A673 (cell line): ENCODE data around the gene PREX1. TPM values are rescaled to one million over a fixed set of nuclear protein-coding genes. Genes with fewer than 3 reads are reported as not detected.

ENCODE experiments used
- BruUV-seq: library from RNA; stranded (reverse); fragments of 400-500 nt; replicated peaks from 2 replicates; lab custom pipeline; 2021; lab: Mats Ljungman, UMichigan
- CTCF ChIA-PET: fragments of 300-600 bp; sonication (Branson Sonifier 250); formaldehyde crosslinking; loops from one replicate; lab custom pipeline; 2022; ENCODE audit warnings: antibody characterized with exemption; lab: Charles Lee
- POLR2A ChIA-PET: fragments of 300-600 bp; sonication (Branson Sonifier 250); formaldehyde crosslinking; loops from one replicate; lab custom pipeline; 2022; ENCODE audit warnings: antibody characterized with exemption; ENCODE audit not compliant: low non-redundant PET; lab: Charles Lee
- DNase-seq: peaks from one replicate; pipeline ENCODE4 v3.0.0-alpha.2; 2015; ENCODE audit warnings: low spot score
- H3K27ac ChIP-seq: fragments of 200-600 bp; sonication (generic); 2 replicates; pipeline ENCODE4 v1.5.1; 2016; ENCODE audit warnings: mixed run types, low read depth, mild to moderate bottlenecking, mixed read lengths, antibody characterized with exemption, low read length; ENCODE audit not compliant: poor library complexity, severe bottlenecking
- H3K27me3 ChIP-seq: fragments of 200-600 bp; sonication (generic); replicated peaks from 2 replicates; pipeline ENCODE4 v1.6.1; 2017; ENCODE audit warnings: mixed run types, low read depth, mild to moderate bottlenecking, mixed read lengths, antibody characterized with exemption, low read length; ENCODE audit not compliant: insufficient read depth, poor library complexity
- H3K36me3 ChIP-seq: fragments of 200-600 bp; sonication (generic); 2 replicates; pipeline ENCODE4 v1.6.1; 2016; ENCODE audit warnings: mixed run types, mild to moderate bottlenecking, mixed read lengths, antibody characterized with exemption, low read length; ENCODE audit not compliant: insufficient read depth, poor library complexity, severe bottlenecking
- H3K4me1 ChIP-seq: fragments of 200-600 bp; sonication (generic); 2 replicates; pipeline ENCODE4 v1.6.1; 2017; ENCODE audit warnings: mixed run types, mild to moderate bottlenecking, mixed read lengths, antibody characterized with exemption, low read length; ENCODE audit not compliant: insufficient read depth, poor library complexity, severe bottlenecking
- H3K4me3 ChIP-seq: fragments of 200-600 bp; sonication (generic); 2 replicates; pipeline ENCODE4 v1.5.1; 2016; ENCODE audit warnings: low read depth, mixed run types, mild to moderate bottlenecking, mixed read lengths, low read length; ENCODE audit not compliant: poor library complexity, severe bottlenecking
- H3K9me3 ChIP-seq: fragments of 200-600 bp; sonication (generic); 2 replicates; pipeline ENCODE4 v1.6.1; 2016; ENCODE audit warnings: mixed run types, low read depth, mild to moderate bottlenecking, mixed read lengths, antibody characterized with exemption, low read length; ENCODE audit not compliant: poor library complexity, severe bottlenecking
- CTCF ChIP-seq: fragments of 300-800, 200-600 bp; sonication (generic); conservative IDR thresholded peaks from 2 replicates; pipeline ENCODE4 v1.5.1; 2017; ENCODE audit warnings: low read depth, mild to moderate bottlenecking, antibody characterized with exemption, low read length, moderate library complexity, mixed read lengths
- EZH2 ChIP-seq: fragments of 200-600 bp; sonication (generic); IDR thresholded peaks from 2 replicates; pipeline ENCODE4 v1.6.1; 2017; ENCODE audit warnings: borderline replicate concordance, low read depth, mild to moderate bottlenecking, mixed read lengths, antibody characterized with exemption, low read length; ENCODE audit not compliant: poor library complexity, severe bottlenecking
- intact Hi-C: fragments of 100-400 bp; cut with micrococcal nuclease; formaldehyde crosslinking; loops from one replicate; pipeline ENCODE4 v1.10.0; 2022; ENCODE audit not compliant: unreplicated experiment
- total RNA-seq: library from RNA; stranded (reverse); gene quantifications from 2 replicates; pipeline ENCODE4 v1.2.3, GENCODE V29; 2021

Gene PREX1
- total RNA-seq, 1 experiment from 2014 or later, result 145 TPM

DNA sequence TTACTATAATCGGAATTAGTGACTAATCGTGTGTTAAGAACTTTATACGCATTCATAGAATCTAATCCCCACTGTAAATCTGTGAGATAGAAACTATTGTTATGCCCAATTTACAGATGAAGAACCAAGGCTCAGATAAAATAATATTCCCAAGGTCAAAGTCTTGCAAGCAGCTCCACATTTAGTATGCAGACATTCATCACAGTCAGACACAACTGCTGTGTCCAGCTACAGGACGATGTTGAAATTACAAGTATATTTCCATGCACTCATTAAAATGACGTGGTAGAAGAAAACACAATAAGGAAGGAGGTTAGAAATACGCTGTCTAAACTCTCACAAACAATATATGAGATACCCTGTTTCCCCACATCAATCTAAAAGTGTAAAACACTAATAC lies 82.5 kb downstream of the PREX1 start:
- H3K4me1 ChIP-seq, result no peaks in the 10 kb centered on the region
- no peak for DNase-seq
- H3K4me3 ChIP-seq, result no peak overlapping the region
- TF ChIP-seq CTCF, result no peak
- no peak for TF ChIP-seq EZH2
- H3K36me3 ChIP-seq, result peaks cover 61% of the 10 kb centered on the region
- H3K27me3 ChIP-seq, result no peaks in the 10 kb centered on the region
- no peak overlapping the region for H3K27ac ChIP-seq
- intact Hi-C loops, result no loop called here
- ChIA-PET POLR2A (no interaction called here), CTCF (no interaction called here)
- BruUV-seq, result no TSS peak
- no peaks in the 10 kb centered on the region for H3K9me3 ChIP-seq

DNA sequence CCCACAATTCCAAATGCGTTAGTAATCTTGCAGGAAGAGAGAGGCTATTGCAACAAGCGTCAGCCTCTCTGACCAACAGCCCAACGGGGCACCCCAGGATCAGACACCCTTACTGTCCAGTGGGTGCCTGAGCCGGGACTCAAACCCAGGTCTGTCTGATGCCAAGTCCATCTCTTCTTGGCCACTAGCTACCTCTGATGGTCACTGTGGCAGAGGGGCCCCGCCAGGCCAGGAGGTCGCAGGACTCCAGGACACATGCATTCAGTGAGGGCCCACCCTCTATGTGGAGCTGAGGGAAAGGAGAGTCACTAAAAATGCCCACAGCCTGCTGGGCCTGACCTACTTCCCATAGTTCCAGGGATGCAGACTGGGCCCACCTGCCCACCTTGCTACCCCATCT lies 83.3 kb downstream of the PREX1 start:
- no peaks in the 10 kb centered on the region for H3K27me3 ChIP-seq
- H3K36me3 ChIP-seq, result peaks cover 69% of the 10 kb centered on the region
- no peak for DNase-seq
- H3K4me1 ChIP-seq, result no peaks in the 10 kb centered on the region
- ChIA-PET CTCF (no interaction called here), POLR2A (no interaction called here)
- H3K9me3 ChIP-seq, result no peaks in the 10 kb centered on the region
- H3K27ac ChIP-seq, result no peak overlapping the region
- no TSS peak for BruUV-seq
- H3K4me3 ChIP-seq, result no peak overlapping the region
- intact Hi-C loops, result no loop called here
- TF ChIP-seq CTCF (no peak), EZH2 (no peak)

GRCh38 chr20:48743807-48744206 lies 84.0 kb downstream of the PREX1 start:
- H3K27ac ChIP-seq, result no peak overlapping the region
- ChIA-PET CTCF (no interaction called here), POLR2A (no interaction called here)
- no peaks in the 10 kb centered on the region for H3K9me3 ChIP-seq
- intact Hi-C loops, result no loop called here
- BruUV-seq, result no TSS peak
- H3K27me3 ChIP-seq, result no peaks in the 10 kb centered on the region
- TF ChIP-seq CTCF (no peak), EZH2 (no peak)
- H3K4me3 ChIP-seq, result no peak overlapping the region
- H3K4me1 ChIP-seq, result no peaks in the 10 kb centered on the region
- DNase-seq, result no peak
- H3K36me3 ChIP-seq, result peaks cover 75% of the 10 kb centered on the region
